Fibroblast of skin of abdomen (primary cell): Measurements from ENCODE around the gene SGSM2.

Experiments
- DNase-seq: peaks from one replicate; pipeline ENCODE4 v3.0.0-alpha.2; 2013

Gene SGSM2

DNA sequence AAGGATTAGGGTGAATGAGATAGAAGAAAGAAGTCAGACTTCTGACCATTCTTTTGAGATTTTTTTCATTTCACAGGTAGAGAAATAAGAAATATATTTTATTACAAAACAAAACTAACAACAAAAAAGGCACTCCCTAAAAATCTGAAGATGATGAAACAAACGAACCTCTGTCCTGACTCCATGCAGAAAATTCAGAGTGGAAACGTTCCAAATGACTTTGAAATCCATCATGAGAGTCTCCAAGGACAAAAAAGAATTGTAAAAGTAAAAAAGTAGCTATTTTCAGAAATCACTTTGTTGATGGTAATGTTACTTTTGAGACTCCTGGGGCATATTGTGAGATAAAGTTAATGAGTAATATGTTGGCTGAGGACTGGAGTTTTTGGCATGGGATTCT is 89.9 kb downstream of the SGSM2 start:
- DNase-seq: no peak

DNA sequence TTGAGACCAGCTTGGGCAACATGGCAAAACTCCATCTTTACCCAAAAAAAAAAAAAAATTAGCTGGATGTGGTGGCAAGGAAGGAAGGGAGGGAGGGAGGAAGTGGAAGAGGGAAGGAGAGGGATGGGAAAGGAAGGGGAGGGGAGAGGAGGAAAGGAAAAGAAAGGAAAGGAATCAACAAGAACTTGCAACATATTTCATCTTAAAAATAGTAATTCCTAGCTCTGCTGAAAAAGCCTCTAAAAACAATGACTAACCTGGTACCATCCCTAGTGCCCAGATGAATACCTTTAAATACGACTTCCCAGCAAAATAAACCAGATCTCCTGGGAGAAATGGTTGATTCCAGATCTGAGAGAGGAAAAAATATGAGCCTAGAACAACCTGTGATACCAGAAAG is 90.6 kb downstream of the SGSM2 start:
- DNase-seq: no peak
